ENCODE results near the gene FN1. TPM values are rescaled to one million over a fixed set of nuclear protein-coding genes. Genes with fewer than 3 reads are reported as not detected.

Gene FN1
- polyA plus RNA-seq, 1 donor (not counting 4 experiments of a cell fraction or from before 2014, with no cell fraction given) = 1,649 TPM

DNA sequence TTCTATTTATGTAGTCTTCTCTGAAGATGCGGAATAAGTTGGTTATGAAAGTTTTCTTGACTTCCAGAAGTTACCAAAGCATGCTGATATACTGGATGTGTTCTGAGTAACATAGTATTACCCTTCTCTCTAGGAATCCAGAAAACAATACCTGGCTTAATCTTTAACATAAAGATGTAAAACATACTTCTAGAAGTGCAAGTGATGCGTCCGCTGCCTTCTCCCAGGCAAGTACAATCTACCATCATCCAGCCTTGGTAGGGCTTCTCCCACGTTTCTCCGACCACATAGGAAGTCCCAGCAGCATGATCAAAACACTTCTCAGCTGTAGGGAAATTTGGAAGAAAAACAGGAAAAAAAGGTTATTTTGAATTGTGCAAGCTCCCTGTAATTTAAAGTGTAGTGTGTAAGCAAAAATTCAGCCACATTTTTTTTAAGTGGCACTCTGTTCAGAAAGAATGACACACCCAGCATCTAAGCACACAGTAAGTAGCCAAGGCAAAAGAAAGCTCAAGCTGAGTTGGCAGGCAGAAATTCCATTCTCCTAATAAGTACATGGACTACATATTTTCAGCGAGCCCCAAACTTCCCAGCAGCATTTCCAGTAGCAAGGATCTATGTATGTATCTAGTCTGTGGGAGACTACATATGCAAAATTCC lies 5.2 kb downstream of the FN1 start:
- FAIRE-seq = no peak
- Histone ChIP-seq H4K20me1 (ENCODE audit: control insufficient read depth, extremely low read depth, insufficient read depth, low read length) (no peaks in the 10 kb centered on the region), H3K4me1 (ENCODE audit: control insufficient read depth, extremely low read depth, insufficient read depth, low read length) (peaks cover 13% of the 10 kb centered on the region), H3K27ac (ENCODE audit: control insufficient read depth, insufficient read depth, low read length) (no peak overlapping the region), H3K36me3 (ENCODE audit: control insufficient read depth in 2 of 2, extremely low read depth in 1 of 2, insufficient read depth in 2 of 2, low read length in 2 of 2) (peaks cover 0 to 12% of the 10 kb centered on the region in 2 experiments), H3K27me3 (ENCODE audit: control insufficient read depth, extremely low read depth, insufficient read depth, low read length) (no peaks in the 10 kb centered on the region), H3K9me1 (ENCODE audit: control insufficient read depth, extremely low read depth, insufficient read depth, low read length) (no peaks in the 10 kb centered on the region), H3K9me3 (ENCODE audit: control insufficient read depth, low read depth, low read length) (no peaks in the 10 kb centered on the region), H3K79me2 (ENCODE audit: control insufficient read depth, insufficient read depth, low read length) (peaks cover 4% of the 10 kb centered on the region), H2AFZ (ENCODE audit: control insufficient read depth, low read length) (no peak overlapping the region), H3K4me3 (ENCODE audit: control insufficient read depth in 2 of 3, extremely low read depth in 1 of 3, insufficient read depth in 2 of 3, low read depth in 1 of 3, low read length in 3 of 3) (no peak overlapping the region), H3K4me2 (ENCODE audit: control insufficient read depth, extremely low read depth, insufficient read depth, low read depth, low read length) (no peak overlapping the region), H3K9ac (ENCODE audit: control insufficient read depth, extremely low read depth, insufficient read depth, low read length) (no peak overlapping the region)
- DNase-seq (ENCODE audit: low read depth, low spot score) = no peak
- dilution Hi-C loops (cut with MboI; ENCODE audit: extremely low pct_ligation_motif_present, low sequenced_read_pairs) = no loop called here
- TF ChIP-seq, protein P1, sequence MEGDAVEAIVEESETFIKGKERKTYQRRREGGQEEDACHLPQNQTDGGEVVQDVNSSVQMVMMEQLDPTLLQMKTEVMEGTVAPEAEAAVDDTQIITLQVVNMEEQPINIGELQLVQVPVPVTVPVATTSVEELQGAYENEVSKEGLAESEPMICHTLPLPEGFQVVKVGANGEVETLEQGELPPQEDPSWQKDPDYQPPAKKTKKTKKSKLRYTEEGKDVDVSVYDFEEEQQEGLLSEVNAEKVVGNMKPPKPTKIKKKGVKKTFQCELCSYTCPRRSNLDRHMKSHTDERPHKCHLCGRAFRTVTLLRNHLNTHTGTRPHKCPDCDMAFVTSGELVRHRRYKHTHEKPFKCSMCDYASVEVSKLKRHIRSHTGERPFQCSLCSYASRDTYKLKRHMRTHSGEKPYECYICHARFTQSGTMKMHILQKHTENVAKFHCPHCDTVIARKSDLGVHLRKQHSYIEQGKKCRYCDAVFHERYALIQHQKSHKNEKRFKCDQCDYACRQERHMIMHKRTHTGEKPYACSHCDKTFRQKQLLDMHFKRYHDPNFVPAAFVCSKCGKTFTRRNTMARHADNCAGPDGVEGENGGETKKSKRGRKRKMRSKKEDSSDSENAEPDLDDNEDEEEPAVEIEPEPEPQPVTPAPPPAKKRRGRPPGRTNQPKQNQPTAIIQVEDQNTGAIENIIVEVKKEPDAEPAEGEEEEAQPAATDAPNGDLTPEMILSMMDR (optimal IDR thresholded peaks at IDR 0.05 in 1 of 3, IDR thresholded peaks at IDR 0.05 in 1 of 3, conservative IDR thresholded peaks at IDR 0.05 in 1 of 3; ENCODE audit: extremely low read depth in 1 of 3, insufficient read depth in 2 of 3, low read length in 3 of 3) = no peak
- no peak for TF ChIP-seq EZH2 (IDR thresholded peaks at IDR 0.05; ENCODE audit: low read length)

DNA sequence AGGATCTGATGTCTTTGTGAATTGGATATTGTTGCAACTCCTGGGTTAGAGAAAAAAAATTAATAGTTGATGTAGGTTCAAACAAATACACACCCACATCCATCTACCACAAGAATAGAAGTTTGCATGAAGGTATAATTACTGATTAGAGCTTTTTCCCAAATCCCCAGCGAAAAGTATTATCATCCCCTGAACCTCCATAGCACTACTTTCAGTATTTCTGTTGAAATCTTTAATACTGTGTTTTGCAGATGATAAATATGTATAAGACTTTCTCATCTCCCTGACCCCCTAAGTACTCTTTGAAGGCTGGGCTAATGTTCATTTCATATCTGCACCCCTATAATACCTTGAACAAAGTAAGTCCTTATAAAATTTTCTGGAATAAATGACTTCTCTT lies 6.4 kb downstream of the FN1 start:
- no peak overlapping the region for H3K4me3 ChIP-seq (ENCODE audit: control insufficient read depth in 2 of 3, extremely low read depth in 1 of 3, insufficient read depth in 2 of 3, low read depth in 1 of 3, low read length in 3 of 3)
- no peak overlapping the region for H2AFZ ChIP-seq (ENCODE audit: control insufficient read depth, low read length)
- DNase-seq (ENCODE audit: low read depth, low spot score) = no peak
- H3K27me3 ChIP-seq (ENCODE audit: control insufficient read depth, extremely low read depth, insufficient read depth, low read length) = no peaks in the 10 kb centered on the region
- no peaks in the 10 kb centered on the region for H3K9me3 ChIP-seq (ENCODE audit: control insufficient read depth, low read depth, low read length)
- no peak overlapping the region for H3K9ac ChIP-seq (ENCODE audit: control insufficient read depth, extremely low read depth, insufficient read depth, low read length)
- FAIRE-seq = no peak
- no peak overlapping the region for H3K27ac ChIP-seq (ENCODE audit: control insufficient read depth, insufficient read depth, low read length)
- dilution Hi-C loops (cut with MboI; ENCODE audit: extremely low pct_ligation_motif_present, low sequenced_read_pairs) = no loop called here
- H3K36me3 ChIP-seq (ENCODE audit: control insufficient read depth in 2 of 2, extremely low read depth in 1 of 2, insufficient read depth in 2 of 2, low read length in 2 of 2) = peaks cover 0 to 17% of the 10 kb centered on the region in 2 experiments
- H4K20me1 ChIP-seq (ENCODE audit: control insufficient read depth, extremely low read depth, insufficient read depth, low read length) = no peaks in the 10 kb centered on the region
- TF ChIP-seq, protein P1 (optimal IDR thresholded peaks at IDR 0.05 in 1 of 3, IDR thresholded peaks at IDR 0.05 in 1 of 3, conservative IDR thresholded peaks at IDR 0.05 in 1 of 3; ENCODE audit: extremely low read depth in 1 of 3, insufficient read depth in 2 of 3, low read length in 3 of 3) = no peak
- no peak for TF ChIP-seq EZH2 (IDR thresholded peaks at IDR 0.05; ENCODE audit: low read length)
- H3K4me2 ChIP-seq (ENCODE audit: control insufficient read depth, extremely low read depth, insufficient read depth, low read depth, low read length) = no peak overlapping the region
- no peaks in the 10 kb centered on the region for H3K9me1 ChIP-seq (ENCODE audit: control insufficient read depth, extremely low read depth, insufficient read depth, low read length)
- H3K79me2 ChIP-seq (ENCODE audit: control insufficient read depth, insufficient read depth, low read length) = no peaks in the 10 kb centered on the region
- peaks cover 8% of the 10 kb centered on the region for H3K4me1 ChIP-seq (ENCODE audit: control insufficient read depth, extremely low read depth, insufficient read depth, low read length)
